WERI-Rb-1 (cell line): ENCODE results near the gene MGST2.

Source experiments
- DNase-seq: peaks from one replicate; pipeline ENCODE4 v3.0.0-alpha.2; 2020
- H3K27ac ChIP-seq: fragments of 250-450 bp; sonication (Bioruptor Pico); 2 replicates; pipeline ENCODE4 v1.5.1; 2020; ENCODE audit warnings: mild to moderate bottlenecking, moderate library complexity
- H3K27me3 ChIP-seq: fragments of 250-450 bp; sonication (Bioruptor Pico); 2 replicates; pipeline ENCODE4 v1.5.1; 2021; ENCODE audit warnings: mild to moderate bottlenecking, low read depth, moderate library complexity; ENCODE audit not compliant: insufficient read depth, severe bottlenecking
- H3K36me3 ChIP-seq: fragments of 250-450 bp; sonication (Bioruptor Pico); 2 replicates; pipeline ENCODE4 v1.5.1; 2020; ENCODE audit warnings: mild to moderate bottlenecking, moderate library complexity
- H3K4me3 ChIP-seq: 2 replicates; pipeline ENCODE4 v1.5.1; 2011; ENCODE audit warnings: low read depth, mild to moderate bottlenecking, control low read depth, low read length
- H3K9me3 ChIP-seq: fragments of 250-450 bp; sonication (Bioruptor Pico); 2 replicates; pipeline ENCODE4 v1.5.1; 2021; ENCODE audit warnings: mild to moderate bottlenecking, moderate library complexity; ENCODE audit not compliant: severe bottlenecking
- CTCF ChIP-seq: IDR thresholded peaks from 2 replicates; pipeline ENCODE4 v1.5.1; 2011; ENCODE audit warnings: low read depth, mild to moderate bottlenecking, control low read depth, inconsistent platforms, low read length

The MGST2 gene

DNA sequence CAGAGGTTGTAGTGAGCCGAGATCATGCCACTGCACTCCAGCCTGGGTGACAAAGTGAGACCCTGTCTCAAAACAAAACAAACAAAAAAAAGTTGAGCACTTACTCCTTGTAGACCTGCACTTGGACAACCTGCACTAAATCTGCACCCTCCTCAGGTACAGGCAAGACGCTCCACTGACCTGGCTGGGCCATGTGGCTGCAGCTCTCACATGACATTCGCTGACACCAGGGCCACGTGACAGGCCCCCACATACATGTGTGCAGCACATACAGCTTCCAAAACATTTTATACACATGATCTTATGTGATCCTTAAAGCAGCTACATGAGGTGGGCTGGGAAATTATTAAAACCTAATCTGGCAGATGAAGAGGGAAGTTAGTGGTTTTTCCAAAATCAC, 62.5 kb downstream of the MGST2 start:
- DNase-seq, result no peak
- no peak for TF ChIP-seq CTCF
- H3K36me3 ChIP-seq, result peaks cover 4% of the 10 kb centered on the region; the same call in 1 of the 2 replicates

DNA sequence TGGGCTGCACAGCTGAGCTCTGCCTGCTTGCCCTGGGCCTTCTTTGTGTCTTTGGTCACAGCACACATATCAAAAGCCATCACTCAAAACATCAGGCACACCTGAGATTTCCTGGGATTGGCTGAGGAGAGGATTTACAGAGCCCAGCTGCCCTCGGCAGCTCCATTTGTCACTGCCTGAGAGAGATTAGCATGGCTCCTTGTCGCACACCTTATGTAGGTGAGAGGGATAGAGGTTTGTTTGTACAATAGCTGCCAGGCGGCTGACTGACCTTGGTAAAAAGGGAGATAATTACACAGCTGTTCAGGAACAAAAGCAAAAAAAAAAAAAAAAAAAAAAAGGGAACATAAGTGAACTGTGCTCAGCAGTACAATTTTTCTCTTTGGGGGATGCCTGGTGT, 63.2 kb downstream of the MGST2 start:
- H3K4me3 ChIP-seq, result no peak overlapping the region
- DNase-seq, result peak; percentile 62
- TF ChIP-seq CTCF, result no peak
- no peaks in the 10 kb centered on the region for H3K9me3 ChIP-seq
- no peak overlapping the region for H3K27ac ChIP-seq
- H3K36me3 ChIP-seq, result peaks cover 4% of the 10 kb centered on the region; the same call in 1 of the 2 replicates
- H3K27me3 ChIP-seq, result no peaks in the 10 kb centered on the region

More for the DNA sequence above, 62.5 kb downstream of the MGST2 start:
- Histone ChIP-seq H3K9me3 (no peaks in the 10 kb centered on the region), H3K27me3 (no peaks in the 10 kb centered on the region), H3K27ac (no peak overlapping the region), H3K4me3 (no peak overlapping the region)

GRCh38 chr4:139732991-139733570, 67.5 kb downstream of the MGST2 start:
- Histone ChIP-seq H3K27ac (no peak overlapping the region), H3K9me3 (no peaks in the 10 kb centered on the region), H3K27me3 (no peaks in the 10 kb centered on the region), H3K36me3 (no peaks in the 10 kb centered on the region), H3K4me3 (no peak overlapping the region)
- no peak for DNase-seq
- TF ChIP-seq CTCF, result no peak

DNA sequence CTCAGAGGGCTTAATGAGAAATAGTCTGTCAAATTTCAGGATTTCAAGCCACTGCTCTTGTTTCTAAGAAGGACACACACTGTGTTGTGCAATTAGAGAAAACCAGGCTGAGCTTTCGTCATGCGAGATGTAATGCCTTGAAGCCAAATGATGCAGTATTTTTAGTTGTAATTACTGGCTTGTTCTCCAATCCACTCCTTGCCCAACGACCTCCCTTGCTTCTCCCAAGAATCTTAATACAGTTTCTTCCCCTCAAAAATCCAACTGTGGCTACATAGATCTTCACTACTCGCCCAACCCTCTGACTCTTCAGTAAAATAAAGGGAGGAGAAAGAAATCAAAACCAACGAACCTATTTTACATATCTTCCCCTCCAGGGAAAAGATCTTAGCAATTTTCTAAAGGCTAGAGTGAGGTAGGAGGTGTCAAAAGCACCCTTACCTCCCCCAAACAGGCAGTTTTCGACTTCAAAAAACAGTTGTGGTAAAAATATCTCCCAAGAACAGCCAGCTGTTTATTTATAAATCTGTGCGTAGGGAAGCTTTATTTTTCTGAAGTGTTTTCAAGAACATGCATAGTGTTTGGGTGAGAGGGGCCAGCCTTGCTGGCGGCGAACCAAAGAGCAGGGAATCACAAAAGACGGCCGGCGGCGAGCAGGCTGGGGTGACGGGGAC, 68.7 kb downstream of the MGST2 start:
- Histone ChIP-seq H3K9me3 (no peaks in the 10 kb centered on the region), H3K27ac (peak overlapping the region; percentile 83), H3K27me3 (no peaks in the 10 kb centered on the region), H3K36me3 (no peaks in the 10 kb centered on the region), H3K4me3 (peak overlapping the region; percentile 34)
- no peak for TF ChIP-seq CTCF
- no peak for DNase-seq

GRCh38 chr4:139734875-139735380, 69.3 kb downstream of the MGST2 start:
- DNase-seq, result peak; percentile 99
- TF ChIP-seq CTCF, result peak; percentile 95
- no peaks in the 10 kb centered on the region for H3K27me3 ChIP-seq
- H3K27ac ChIP-seq, result peak overlapping the region; percentile 83
- H3K9me3 ChIP-seq, result no peaks in the 10 kb centered on the region
- no peaks in the 10 kb centered on the region for H3K36me3 ChIP-seq
- H3K4me3 ChIP-seq, result peak overlapping the region; percentile 34
